NCI-H510A (cell line): Measurements from ENCODE around the gene ST3GAL3.

ENCODE experiments used
- DNase-seq: peaks from one replicate; lab custom pipeline; 2025; lab: John Stamatoyannopoulos, UW

The ST3GAL3 gene

DNA sequence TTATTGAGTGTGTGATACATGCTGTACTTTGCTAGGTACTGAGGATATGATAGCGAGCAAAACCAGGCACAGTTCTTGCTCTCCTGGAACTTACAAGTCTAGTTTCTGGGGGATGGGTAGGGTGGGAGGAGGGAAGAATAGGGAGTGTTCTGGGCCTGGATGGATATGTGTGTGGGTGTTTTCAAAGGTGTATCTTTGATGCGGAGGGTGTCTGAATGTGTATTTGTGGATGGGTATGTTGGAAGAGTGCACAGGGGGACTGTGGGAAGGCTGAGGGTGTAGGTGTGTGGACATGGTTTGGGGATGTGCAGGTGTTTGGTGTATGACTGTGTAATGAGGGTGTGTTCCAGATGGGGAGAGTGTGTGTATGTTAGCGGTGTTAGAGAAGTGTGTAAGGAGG is 258.0 kb downstream of the ST3GAL3 start:
- no peak for DNase-seq

DNA sequence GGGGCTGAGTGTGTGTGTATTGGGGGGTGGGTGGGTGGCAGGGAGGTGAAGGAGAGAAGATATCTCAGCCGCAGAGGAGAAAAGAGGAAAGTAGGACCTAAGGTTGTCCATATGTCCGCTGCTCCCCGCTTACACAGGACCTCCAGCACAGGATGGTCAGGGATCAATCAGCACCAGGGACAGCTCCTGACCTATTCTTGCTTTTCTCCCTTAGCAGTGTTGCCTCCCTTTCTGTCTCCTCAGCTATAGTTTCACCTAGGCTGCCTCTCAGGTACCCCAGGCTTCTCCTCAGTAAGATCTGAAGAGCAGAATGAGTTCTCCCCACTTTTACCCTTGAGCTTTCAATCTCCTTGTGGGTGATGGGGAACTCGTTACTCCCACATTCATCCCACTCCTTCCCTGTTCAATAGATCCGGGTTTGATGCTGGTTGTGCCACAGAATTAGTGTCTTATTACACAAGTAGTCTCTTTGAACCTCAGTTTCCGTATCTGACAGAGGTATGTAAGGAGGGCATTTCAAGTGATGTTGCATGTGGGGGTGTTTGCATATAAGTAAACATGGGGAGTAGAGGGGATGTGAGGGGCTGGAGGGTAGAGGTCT is 261.1 kb downstream of the ST3GAL3 start:
- no peak for DNase-seq

DNA sequence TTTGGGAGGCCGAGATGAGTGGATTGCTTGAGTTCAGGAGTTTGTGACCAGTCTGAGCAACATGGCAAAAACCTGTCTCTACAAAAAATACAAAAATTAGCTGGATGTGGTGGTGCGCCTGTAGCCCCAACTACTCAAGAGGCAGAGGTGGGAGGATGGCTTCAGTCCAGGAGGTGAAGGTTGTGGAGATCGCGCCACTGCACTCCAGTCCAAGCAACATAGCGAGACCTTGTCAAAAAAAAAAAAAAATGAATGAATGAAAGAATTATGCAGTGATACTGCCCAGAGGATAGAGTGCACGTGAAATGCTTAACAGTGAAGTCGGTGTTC is 262.0 kb downstream of the ST3GAL3 start:
- no peak for DNase-seq

DNA sequence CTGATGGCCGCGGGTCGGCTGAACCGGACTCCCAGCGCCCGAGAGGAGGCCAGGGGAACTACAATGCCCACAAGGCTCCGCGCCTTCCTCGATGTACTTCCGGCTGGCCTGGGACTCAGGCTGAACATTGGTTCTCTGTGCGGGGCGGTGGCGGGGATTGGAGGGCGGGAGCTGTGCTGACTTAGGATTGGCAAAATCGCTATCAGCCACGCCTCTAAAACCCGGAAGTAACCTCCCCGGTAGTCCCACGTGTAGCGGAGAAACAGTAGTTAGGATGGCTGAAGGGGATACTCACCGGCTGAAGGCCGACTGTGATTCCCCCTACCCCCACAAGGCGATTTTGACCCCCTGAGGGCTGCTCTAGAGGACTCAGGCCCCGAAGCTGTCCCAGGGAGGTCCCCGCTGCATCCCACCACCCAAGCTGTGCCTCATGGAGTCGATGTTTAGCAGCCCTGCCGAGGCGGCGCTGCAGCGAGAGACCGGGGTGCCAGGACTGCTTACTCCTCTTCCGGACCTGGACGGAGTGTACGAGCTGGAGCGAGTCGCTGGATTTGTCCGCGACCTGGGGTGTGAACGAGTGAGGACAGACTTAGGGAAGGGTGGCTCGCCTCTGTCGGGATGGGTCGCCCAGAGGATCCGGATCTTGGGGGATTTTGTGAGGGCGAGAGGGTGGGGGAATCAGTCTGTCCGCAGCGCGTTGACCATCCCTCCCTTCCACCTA is 262.6 kb downstream of the ST3GAL3 start, which contains the start of gene DPH2:
Gene DPH2 (plus strand): TSS at position 265 of the 721 bp plus-strand sequence. CDS start 166 bp downstream, at position 431.
- peak; percentile 100 for DNase-seq

DNA sequence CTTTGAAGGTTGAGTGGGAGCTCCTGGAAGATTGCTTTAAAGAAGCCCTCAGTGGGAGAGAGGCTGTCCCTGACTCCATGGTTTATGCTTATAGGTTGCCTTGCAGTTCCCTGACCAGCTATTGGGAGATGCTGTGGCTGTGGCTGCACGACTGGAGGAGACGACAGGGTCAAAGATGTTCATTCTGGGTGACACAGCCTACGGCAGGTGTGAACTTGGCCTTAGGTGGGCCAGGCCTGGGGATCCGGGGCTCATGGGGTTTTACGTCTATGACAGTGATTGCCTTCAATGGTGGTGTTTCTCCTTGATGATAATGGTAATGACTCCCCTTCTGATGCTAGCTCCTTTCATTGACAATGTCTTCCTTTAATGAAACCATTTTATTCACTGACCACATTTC is 263.2 kb downstream of the ST3GAL3 start:
- DNase-seq = no peak

DNA sequence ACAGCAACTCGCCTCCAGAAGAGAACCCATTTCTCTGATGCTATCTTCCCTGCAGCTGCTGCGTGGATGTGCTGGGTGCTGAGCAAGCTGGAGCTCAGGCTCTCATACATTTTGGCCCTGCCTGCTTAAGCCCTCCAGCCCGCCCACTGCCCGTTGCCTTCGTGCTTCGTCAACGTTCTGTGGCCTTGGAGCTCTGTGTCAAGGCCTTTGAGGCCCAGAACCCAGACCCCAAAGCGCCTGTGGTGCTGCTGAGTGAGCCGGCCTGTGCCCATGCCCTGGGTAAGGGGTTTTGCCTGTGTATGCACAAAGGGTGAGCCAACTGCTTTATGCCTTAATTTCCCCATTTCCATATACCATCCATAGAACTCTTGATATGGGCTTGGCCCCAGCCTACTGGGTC is 263.6 kb downstream of the ST3GAL3 start:
- no peak for DNase-seq

- DNase-seq = no peak
Measured at GRCh38 chr1:43971336-43971980, 264.1 kb downstream of the ST3GAL3 start.

DNA sequence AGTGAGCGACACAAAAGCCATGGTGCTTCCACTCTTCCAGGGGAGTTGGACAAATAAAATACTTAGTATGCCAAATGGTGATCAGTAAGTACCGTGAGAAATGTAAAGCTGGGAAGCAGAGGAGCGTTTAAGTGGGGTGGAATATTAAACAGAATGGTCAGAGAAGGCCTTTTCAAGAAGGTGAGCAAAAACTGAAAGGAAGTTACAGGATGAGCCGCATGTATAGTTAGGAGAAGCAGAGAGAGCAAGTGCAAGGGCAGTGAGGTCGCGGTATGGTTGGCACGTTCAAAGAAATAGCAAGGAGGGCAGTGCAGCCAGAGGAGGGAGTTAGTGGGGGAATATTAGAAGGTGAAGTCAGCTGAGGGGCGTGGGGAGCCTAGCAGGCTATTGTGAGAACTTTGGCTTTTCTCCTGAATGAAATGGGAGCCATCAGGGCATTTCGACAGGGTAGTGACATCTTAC is 266.7 kb downstream of the ST3GAL3 start:
- DNase-seq = peak; percentile 92

DNA sequence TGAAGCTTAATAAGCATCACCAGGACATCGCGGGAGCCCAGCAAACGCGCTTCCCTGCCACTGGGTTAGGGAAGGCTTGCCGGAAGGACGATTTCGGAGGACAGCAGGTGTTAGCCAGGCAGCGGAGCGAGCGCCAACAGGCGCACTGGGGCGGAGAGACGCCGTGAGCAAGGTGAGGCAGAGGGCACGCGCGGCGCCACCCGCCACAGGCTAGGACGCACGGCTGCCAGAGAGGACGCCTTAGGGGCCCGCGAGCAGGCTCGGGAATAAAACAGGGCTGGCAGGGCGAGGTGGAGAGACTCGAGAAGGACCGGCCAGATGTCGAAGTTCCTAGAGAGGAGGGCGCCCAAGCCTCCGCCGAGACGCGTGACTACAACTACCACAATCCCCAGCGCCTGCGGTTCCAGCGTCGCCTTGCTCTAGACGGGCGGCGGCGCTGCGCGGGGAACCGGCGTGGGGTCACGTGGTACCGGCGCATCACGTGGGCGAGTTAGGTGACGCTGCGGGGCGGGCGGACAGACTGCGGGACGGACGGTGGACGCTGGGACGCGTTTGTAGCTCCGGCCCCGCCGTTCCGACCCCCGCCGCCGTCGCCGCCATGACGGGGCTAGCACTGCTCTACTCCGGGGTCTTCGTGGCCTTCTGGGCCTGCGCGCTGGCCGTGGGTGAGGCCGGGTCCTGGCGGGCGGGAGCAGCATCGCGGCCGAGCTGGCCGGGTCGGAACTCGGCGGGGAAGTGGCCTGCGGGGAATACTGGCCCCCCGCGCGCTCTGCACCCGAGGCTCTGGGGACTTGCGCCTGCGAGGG is 267.3 kb downstream of the ST3GAL3 start, which contains the start of gene ATP6V0B:
Gene ATP6V0B (plus strand): TSS at position 518 of the 806 bp plus-strand sequence. CDS start 81 bp downstream, at position 599.
- DNase-seq = peak; percentile 100

DNA sequence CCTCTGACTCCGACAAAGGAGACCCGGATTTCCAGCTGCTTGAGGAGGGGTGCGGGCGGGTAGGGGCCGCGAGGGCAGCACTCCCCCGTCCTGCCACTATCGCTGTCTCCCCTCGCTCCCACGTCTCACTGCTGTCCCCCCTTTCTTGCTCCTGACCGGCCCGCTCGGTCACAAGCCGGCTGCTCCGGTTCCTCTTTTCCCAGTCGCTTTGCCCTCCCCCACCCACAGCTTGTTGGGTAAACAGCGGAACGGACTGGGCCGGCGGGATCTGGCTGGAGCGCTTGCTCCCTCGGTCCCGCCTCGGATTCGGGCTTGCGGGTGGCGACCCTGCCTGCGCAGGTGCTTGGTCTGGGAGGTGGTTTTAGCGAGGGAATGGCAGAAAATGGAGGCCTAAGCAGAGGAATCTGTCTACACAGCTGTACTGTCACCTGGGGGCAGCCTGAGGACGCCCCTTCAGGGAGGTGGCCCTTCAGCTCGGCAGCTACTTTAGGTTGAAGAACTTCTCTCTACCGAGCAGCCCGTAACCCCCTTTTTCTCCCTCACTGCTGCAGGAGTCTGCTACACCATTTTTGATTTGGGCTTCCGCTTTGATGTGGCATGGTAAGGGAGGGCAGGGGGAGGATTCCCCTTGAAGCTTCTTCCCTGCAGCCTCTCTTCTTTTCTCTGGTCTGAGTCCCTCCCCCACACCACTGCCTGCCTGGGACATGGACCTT is 268.1 kb downstream of the ST3GAL3 start:
- peak; percentile 67 for DNase-seq

DNA sequence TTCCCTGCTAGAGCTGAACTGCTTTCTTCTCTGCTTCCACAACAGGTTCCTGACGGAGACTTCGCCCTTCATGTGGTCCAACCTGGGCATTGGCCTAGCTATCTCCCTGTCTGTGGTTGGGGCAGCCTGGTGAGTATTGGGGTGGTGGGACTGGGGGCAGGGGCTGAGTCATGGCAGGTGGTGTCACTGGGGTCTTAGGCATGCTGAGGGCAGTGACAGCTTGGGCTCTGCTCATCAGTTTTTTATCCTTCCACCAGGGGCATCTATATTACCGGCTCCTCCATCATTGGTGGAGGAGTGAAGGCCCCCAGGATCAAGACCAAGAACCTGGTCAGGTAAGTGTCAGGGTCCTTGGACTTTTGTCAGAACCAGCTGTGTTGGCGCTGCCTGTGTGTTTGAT is 268.7 kb downstream of the ST3GAL3 start:
- DNase-seq = no peak

DNA sequence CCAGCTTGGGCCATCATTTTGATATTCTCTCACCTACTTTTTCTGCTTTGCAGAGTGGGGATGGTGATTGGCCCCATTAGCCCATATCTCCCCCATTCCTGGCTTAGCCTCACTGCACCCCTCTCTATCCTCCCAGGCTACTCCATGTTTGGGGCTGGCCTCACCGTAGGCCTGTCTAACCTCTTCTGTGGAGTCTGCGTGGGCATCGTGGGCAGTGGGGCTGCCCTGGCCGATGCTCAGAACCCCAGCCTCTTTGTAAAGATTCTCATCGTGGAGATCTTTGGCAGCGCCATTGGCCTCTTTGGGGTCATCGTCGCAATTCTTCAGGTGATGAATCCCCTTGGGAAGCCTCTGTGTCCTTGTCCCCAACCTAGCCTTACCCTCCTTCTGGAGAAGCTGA is 269.6 kb downstream of the ST3GAL3 start:
- DNase-seq = no peak

DNA sequence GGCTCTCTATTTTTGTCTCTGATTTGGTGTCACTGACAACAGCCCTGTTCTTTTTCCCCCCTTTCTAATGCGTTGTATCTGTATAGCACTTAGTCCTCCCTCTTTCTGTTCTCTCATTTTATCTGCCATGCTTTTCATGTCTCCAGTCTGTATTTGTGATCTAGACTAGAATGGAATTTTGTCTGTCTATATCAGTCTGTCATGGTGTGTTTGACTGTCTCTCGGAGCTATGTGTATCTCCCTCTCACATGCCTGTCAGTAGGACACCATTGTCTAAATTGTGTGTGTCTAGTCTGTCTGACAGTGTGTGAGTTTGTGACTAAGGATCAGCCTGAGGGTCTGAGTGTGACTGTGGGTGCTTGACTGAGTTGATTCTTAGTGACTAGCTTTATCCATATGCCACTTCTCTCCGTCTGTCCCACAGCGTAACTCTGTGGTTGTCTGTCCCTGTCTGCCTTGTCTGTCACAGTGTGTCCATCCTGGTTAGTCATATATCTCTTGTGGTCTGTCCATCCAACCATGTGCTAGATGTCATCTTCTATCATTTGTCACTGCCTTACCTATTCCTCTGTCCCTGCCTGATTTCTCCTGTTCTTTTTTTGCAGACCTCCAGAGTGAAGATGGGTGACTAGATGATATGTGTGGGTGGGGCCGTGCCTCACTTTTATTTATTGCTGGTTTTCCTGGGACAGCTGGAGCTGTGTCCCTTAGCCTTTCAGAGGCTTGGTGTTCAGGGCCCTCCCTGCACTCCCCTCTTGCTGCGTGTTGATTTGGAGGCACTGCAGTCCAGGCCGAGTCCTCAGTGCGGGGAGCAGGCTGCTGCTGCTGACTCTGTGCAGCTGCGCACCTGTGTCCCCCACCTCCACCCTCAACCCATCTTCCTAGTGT is 270.3 kb downstream of the ST3GAL3 start:
- no peak for DNase-seq

- DNase-seq = no peak
Measured at GRCh38 chr1:43978264-43978550, 270.9 kb downstream of the ST3GAL3 start.

- DNase-seq = peak; percentile 94
Measured at GRCh38 chr1:43978551-43979260, 271.4 kb downstream of the ST3GAL3 start, which contains the start of gene B4GALT2. TSS of gene B4GALT2 (plus strand) at chr1:43979210. CDS start at chr1:43981161, 1,951 bp downstream.

DNA sequence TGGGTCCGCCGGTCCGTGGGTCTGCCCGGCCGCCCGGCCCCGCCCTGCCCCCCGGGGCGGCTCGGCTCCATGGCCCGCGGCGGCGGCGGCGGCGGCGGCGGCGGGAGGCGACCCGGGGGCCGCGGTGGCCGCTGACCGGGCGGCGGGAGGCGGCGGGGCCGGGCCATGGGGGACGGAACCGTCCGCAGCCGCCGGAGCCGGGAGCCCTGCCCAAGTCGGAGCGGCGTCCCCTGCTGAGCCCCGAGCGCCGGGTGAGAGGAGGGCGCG is 271.9 kb downstream of the ST3GAL3 start:
- no peak for DNase-seq

GRCh38 chr1:43979528-43980254 is 272.4 kb downstream of the ST3GAL3 start:
- peak; percentile 78 for DNase-seq

- DNase-seq = peak; percentile 52
Measured at GRCh38 chr1:43980255-43981134, 273.2 kb downstream of the ST3GAL3 start.
